H1 (cell line): ENCODE results near the gene IVL. TPM values are rescaled to one million over a fixed set of nuclear protein-coding genes. Genes with fewer than 3 reads are reported as not detected.

Source experiments
- ATF3 ChIP-seq: IDR thresholded peaks from 2 replicates; pipeline ENCODE4 v1.6.1; 2011; ENCODE audit warnings: low read depth, mild to moderate bottlenecking, low read length; ENCODE audit not compliant: insufficient read depth
- JUN ChIP-seq: IDR thresholded peaks from 2 replicates; pipeline ENCODE4 v1.6.1; 2011; ENCODE audit warnings: low read depth, mild to moderate bottlenecking, improper control_type of control experiment, low read length
- MAX ChIP-seq: IDR thresholded peaks from 2 replicates; pipeline ENCODE4 v1.6.1; 2012; ENCODE audit warnings: inconsistent platforms
- NANOG ChIP-seq: IDR thresholded peaks from 2 replicates; pipeline ENCODE4 v1.6.1; 2011; ENCODE audit warnings: low read length, low read depth, mild to moderate bottlenecking, inconsistent platforms; ENCODE audit not compliant: insufficient read depth, poor library complexity, severe bottlenecking
- RAD21 ChIP-seq, 2 experiments: IDR thresholded peaks in 1 of 2; conservative IDR thresholded peaks in 1 of 2; 2 replicates each; pipeline ENCODE4 v1.6.1; 2011; ENCODE audit warnings: low read depth in 2 of 2, low read length in 2 of 2, improper control_type of control experiment in 1 of 2, inconsistent platforms in 1 of 2, mild to moderate bottlenecking in 1 of 2, moderate library complexity in 1 of 2
- RBBP5 ChIP-seq: IDR thresholded peaks from 2 replicates; pipeline ENCODE4 v1.7.1; 2012; ENCODE audit warnings: low read depth, mild to moderate bottlenecking, inconsistent platforms, low read length, moderate library complexity, borderline replicate concordance
- RXRA ChIP-seq: IDR thresholded peaks from 2 replicates; pipeline ENCODE4 v1.6.1; 2011; ENCODE audit warnings: low read depth, mild to moderate bottlenecking, low read length, moderate library complexity; ENCODE audit not compliant: insufficient read depth
- SIN3A ChIP-seq, 2 experiments: IDR thresholded peaks in 1 of 2; conservative IDR thresholded peaks in 1 of 2; 2 replicates each; pipeline ENCODE4 v1.6.1; 2011 to 2012; ENCODE audit warnings: low read length in 2 of 2, improper control_type of control experiment in 1 of 2, low read depth in 1 of 2, mild to moderate bottlenecking in 1 of 2
- SUZ12 ChIP-seq: fragments of 200-600 bp; sonication (generic); IDR thresholded peaks from 2 replicates; pipeline ENCODE4 v1.6.1; 2012; ENCODE audit warnings: mild to moderate bottlenecking, inconsistent platforms, low read length, moderate library complexity, mixed read lengths
- polyA plus RNA-seq, 7 experiments: library from polyadenylated mRNA; depleted of rRNA in 3 of 7; stranded (reverse) in 5 of 7; unstranded in 2 of 7; fragments of >200 nt in 5 of 7; fragments of 200-250 nt in 2 of 7; gene quantifications; 1 replicate in 5 of 7; 2 replicates in 1 of 7; 4 replicates in 1 of 7; pipeline versions ENCODE4 v1.2.1 to v1.2.3, GENCODE V29; 2011 to 2013; ENCODE audit warnings: missing spikeins in 2 of 7, mixed read lengths in 2 of 7
- total RNA-seq: library from RNA; stranded (reverse); fragmentation: NEBNext Ultra II Directional; extraction: Animal tissue kit (Norgen Biotek cat#: 25700); gene quantifications from 2 replicates; pipeline ENCODE4 v1.2.1, GENCODE V29; 2021

IVL gene
- total and polyA plus RNA-seq, 2 of the 8 experiments (the other 6 are each of a cell fraction or from before 2014, with no cell fraction given): not detected

GRCh38 chr1:152933196-152933595, 24.9 kb downstream of the IVL start (continued):
- TF ChIP-seq MAX (no peak), SIN3A (conservative IDR thresholded peaks at IDR 0.05 in 1 of 2, IDR thresholded peaks at IDR 0.05 in 1 of 2; ENCODE audit: low read depth in 1 of 2, low read length in 2 of 2) (no peak), NANOG (no peak), RBBP5 (no peak), ATF3 (no peak), RAD21 (IDR thresholded peaks at IDR 0.05 in 1 of 2, conservative IDR thresholded peaks at IDR 0.05 in 1 of 2; ENCODE audit: low read depth in 2 of 2, low read length in 2 of 2) (no peak), JUN (no peak), RXRA (no peak), SUZ12 (no peak)
